HEK293T (cell line): ENCODE measurements around the gene GRM7.

Experiments used
- CTCF ChIA-PET: fragments of 350-600 bp; formaldehyde crosslinking; extraction: SDS; loops from one replicate; lab custom pipeline; 2021; ENCODE audit warnings: antibody characterized with exemption, inconsistent platforms; lab: Yijun Ruan, JAX
- POLR2A ChIA-PET: fragments of 350-600 bp; formaldehyde crosslinking; extraction: SDS; loops from one replicate; lab custom pipeline; 2020; ENCODE audit warnings: antibody characterized with exemption, inconsistent platforms; lab: Yijun Ruan, JAX
- DNase-seq: peaks from one replicate; pipeline ENCODE4 v3.0.0; 2012; ENCODE audit warnings: mixed read lengths; ENCODE audit errors: extremely low spot score
- ARNT ChIP-seq: fragments of 450-650 bp; IDR thresholded peaks from 2 replicates; pipeline ENCODE4 v1.6.1; 2017; ENCODE audit warnings: mild to moderate bottlenecking
- BHLHE40 ChIP-seq: fragments of 450-650 bp; IDR thresholded peaks from 2 replicates; pipeline ENCODE4 v1.6.1; 2016; ENCODE audit warnings: mild to moderate bottlenecking, moderate library complexity, borderline replicate concordance
- CTBP1 ChIP-seq: fragments of 450-650 bp; IDR thresholded peaks from 2 replicates; pipeline ENCODE4 v1.6.1; 2016; ENCODE audit warnings: borderline replicate concordance
- ELF4 ChIP-seq: fragments of 450-650 bp; IDR thresholded peaks from 2 replicates; pipeline ENCODE4 v1.6.1; 2017; ENCODE audit warnings: antibody characterized with exemption
- FOXA1 ChIP-seq: fragments of 450-650 bp; IDR thresholded peaks from 2 replicates; pipeline ENCODE4 v1.6.1; 2016; ENCODE audit warnings: mild to moderate bottlenecking
- FOXK2 ChIP-seq: fragments of 450-650 bp; IDR thresholded peaks from 2 replicates; pipeline ENCODE4 v1.6.1; 2016; ENCODE audit warnings: mild to moderate bottlenecking
- FOXM1 ChIP-seq: fragments of 450-650 bp; IDR thresholded peaks from 2 replicates; pipeline ENCODE4 v1.6.1; 2017; ENCODE audit warnings: mild to moderate bottlenecking, borderline replicate concordance
- HDGF ChIP-seq: fragments of 450-650 bp; IDR thresholded peaks from 2 replicates; pipeline ENCODE4 v1.6.1; 2017; ENCODE audit warnings: antibody characterized with exemption, borderline replicate concordance
- L3MBTL2 ChIP-seq: fragments of 450-650 bp; conservative IDR thresholded peaks from 2 replicates; pipeline ENCODE4 v1.6.1; 2016; ENCODE audit warnings: mild to moderate bottlenecking
- LEF1 ChIP-seq: fragments of 450-650 bp; IDR thresholded peaks from 2 replicates; pipeline ENCODE4 v1.6.1; 2017; ENCODE audit warnings: mild to moderate bottlenecking, borderline replicate concordance
- NFRKB ChIP-seq: fragments of 450-650 bp; IDR thresholded peaks from 2 replicates; pipeline ENCODE4 v1.6.1; 2016; ENCODE audit warnings: mild to moderate bottlenecking, moderate library complexity
- PKNOX1 ChIP-seq: fragments of 450-650 bp; IDR thresholded peaks from 2 replicates; pipeline ENCODE4 v1.6.1; 2016
- SP1 ChIP-seq: fragments of 450-650 bp; IDR thresholded peaks from 2 replicates; pipeline ENCODE4 v1.6.1; 2017
- SUZ12 ChIP-seq: fragments of 450-650 bp; IDR thresholded peaks from 2 replicates; pipeline ENCODE4 v1.6.1; 2016; ENCODE audit warnings: mild to moderate bottlenecking
- TARDBP ChIP-seq: fragments of 450-650 bp; IDR thresholded peaks from 2 replicates; pipeline ENCODE4 v1.6.1; 2016
- ZNF384 ChIP-seq: fragments of 450-650 bp; IDR thresholded peaks from 2 replicates; pipeline ENCODE4 v1.6.1; 2016

The GRM7 gene

DNA sequence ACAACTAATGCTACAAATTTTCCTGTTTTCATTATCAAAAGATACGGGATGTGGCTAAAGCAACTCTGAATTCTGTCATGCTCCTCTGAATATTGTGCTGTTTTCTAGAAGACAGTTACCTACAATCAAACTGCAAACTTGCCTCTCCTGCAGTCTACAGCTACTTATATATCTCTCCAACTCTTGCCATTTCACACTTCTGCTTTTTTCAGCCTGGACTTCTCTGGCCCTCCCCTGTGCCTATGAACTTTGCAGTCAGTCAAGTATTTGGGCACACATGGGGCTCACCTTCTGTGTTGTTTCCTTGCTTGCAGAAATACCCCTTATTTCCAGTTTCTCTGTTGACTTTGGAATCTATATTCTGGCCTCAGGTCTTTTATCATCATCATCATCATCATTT, 575.6 kb downstream of the GRM7 start:
- ChIA-PET POLR2A (no interaction called here), CTCF (no interaction called here)
- no peak for TF ChIP-seq SUZ12
- TF ChIP-seq PKNOX1 = no peak
- no peak for TF ChIP-seq ZNF384
- no peak for TF ChIP-seq CTBP1
- no peak for TF ChIP-seq FOXK2
- TF ChIP-seq LEF1 = no peak
- TF ChIP-seq ELF4 = no peak
- no peak for TF ChIP-seq SP1
- TF ChIP-seq TARDBP = no peak
- no peak for TF ChIP-seq FOXM1
- TF ChIP-seq ARNT = no peak
- no peak for TF ChIP-seq HDGF
- no peak for DNase-seq

DNA sequence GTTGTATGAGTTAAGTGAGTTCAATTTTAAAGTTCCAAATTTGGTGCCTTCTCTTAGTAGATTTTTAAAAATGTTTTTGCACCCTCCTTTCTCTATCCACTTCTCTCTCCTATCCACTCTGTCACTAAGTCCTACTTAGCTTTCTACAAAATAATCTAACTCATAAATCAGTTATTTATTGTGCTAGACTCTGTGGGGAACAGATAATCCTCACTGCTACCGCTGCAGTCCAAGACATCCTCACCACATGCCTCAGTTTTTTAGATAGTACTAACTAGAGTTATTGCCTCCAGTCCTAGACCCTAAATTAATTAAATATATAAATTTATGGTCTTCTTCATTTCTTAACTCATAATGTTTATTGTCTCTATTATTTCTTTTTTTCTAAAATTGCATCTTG, 576.3 kb downstream of the GRM7 start:
- no peak for DNase-seq
- TF ChIP-seq FOXM1 (no peak), TARDBP (no peak), FOXK2 (no peak), ELF4 (no peak), HDGF (no peak), CTBP1 (no peak), L3MBTL2 (no peak), ARNT (no peak), LEF1 (no peak), BHLHE40 (no peak)
- ChIA-PET POLR2A (no interaction called here), CTCF (no interaction called here)

- TF ChIP-seq CTBP1 (no peak), FOXA1 (no peak), SP1 (no peak), PKNOX1 (no peak), BHLHE40 (no peak), ZNF384 (no peak), ELF4 (no peak), L3MBTL2 (no peak), FOXM1 (no peak), LEF1 (no peak), SUZ12 (no peak), HDGF (no peak), TARDBP (no peak), FOXK2 (no peak), NFRKB (no peak), ARNT (no peak)
- DNase-seq = no peak
- ChIA-PET CTCF (no interaction called here), POLR2A (no interaction called here)
These were observed 578.3 kb downstream of the GRM7 start for GRCh38 chr3:7439101-7439680.

- no peak for DNase-seq
- ChIA-PET CTCF (no interaction called here), POLR2A (no interaction called here)
- no peak for TF ChIP-seq CTBP1
These were observed 584.0 kb downstream of the GRM7 start for GRCh38 chr3:7444886-7445285.

DNA sequence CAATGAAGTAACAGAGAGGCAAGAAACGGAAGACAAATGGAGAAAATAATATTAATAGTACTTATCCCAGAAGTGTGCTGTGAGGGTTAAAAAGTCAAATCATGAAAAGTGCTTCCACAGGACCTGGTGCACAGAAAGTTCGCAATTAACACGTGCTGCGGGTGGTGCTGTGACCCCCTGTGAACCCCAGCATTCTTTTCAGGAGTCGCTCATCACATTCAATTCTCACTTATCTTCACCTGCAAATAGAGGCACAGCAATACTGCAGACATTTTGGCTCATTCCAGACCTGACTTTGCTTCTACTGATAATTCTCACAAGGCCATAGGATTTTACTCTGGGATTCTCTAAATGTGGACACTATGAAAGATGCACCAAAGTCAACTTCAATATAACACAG, 584.4 kb downstream of the GRM7 start:
- ChIA-PET CTCF (no interaction called here), POLR2A (no interaction called here)
- no peak for TF ChIP-seq FOXM1
- no peak for TF ChIP-seq ARNT
- no peak for TF ChIP-seq FOXK2
- no peak for TF ChIP-seq SP1
- TF ChIP-seq FOXA1 = no peak
- TF ChIP-seq ELF4 = no peak
- TF ChIP-seq L3MBTL2 = no peak
- no peak for TF ChIP-seq TARDBP
- no peak for TF ChIP-seq CTBP1
- no peak for TF ChIP-seq ZNF384
- no peak for TF ChIP-seq PKNOX1
- TF ChIP-seq HDGF = no peak
- no peak for DNase-seq

DNA sequence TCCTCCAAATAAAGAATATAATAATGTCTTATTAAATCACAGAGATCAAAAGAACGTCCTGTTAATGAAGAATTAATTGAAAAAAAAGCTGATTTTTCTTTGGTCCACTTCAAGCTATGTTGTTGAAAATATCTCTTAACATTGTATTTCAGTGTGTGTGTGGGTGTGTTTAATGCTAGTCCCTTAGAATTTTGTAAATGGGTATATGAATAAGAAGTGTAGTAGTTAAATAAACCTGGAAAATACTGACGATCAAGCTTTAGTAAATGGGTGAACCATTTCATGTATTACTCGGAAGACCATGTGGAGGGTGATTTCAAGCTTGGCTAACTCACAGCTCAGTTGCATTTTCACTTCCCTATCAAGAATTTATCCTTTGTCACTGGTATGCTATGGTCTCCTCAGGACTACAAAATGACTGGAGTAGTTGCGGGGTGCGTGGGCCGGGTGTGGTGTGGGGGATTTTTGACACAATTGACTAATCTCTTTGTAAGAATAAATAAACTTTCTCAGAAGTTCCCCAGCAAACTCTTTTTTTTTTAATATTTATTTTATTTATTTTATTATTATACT, 586.4 kb downstream of the GRM7 start:
- ChIA-PET POLR2A (no interaction called here), CTCF (no interaction called here)
- no peak for DNase-seq
- TF ChIP-seq HDGF = no peak
- TF ChIP-seq CTBP1 = no peak
- TF ChIP-seq FOXM1 = no peak
- no peak for TF ChIP-seq LEF1
- no peak for TF ChIP-seq SUZ12
- no peak for TF ChIP-seq TARDBP
- no peak for TF ChIP-seq PKNOX1
- TF ChIP-seq ARNT = no peak
- TF ChIP-seq NFRKB = no peak
- TF ChIP-seq L3MBTL2 = no peak
- TF ChIP-seq SP1 = no peak
- TF ChIP-seq FOXA1 = no peak

DNA sequence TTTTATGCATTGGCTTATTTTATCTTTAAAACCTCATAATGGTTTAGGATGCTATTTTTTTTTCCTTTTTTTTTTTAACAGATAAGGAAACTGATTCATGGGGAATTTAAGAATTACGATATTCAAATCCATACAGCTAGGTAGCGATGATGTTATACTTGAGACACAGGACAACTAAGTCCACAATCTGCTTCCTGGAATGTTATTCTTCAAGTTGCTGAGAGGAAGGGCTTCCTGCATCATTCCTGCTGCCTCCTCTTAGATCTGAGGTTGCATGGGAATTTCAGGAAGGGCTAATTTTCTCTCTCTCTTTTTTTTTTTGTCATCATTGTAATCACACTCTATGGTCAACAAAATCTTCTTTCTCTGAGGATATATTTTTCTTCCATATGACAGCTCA, 595.5 kb downstream of the GRM7 start:
- CTCF ChIA-PET = no interaction called here
- no peak for DNase-seq
- no peak for TF ChIP-seq HDGF
- no peak for TF ChIP-seq BHLHE40
- TF ChIP-seq SUZ12 = no peak
- no peak for TF ChIP-seq LEF1
- no peak for TF ChIP-seq CTBP1
- no peak for TF ChIP-seq ELF4
- TF ChIP-seq FOXM1 = no peak
- no peak for TF ChIP-seq ZNF384
- POLR2A ChIA-PET = no interaction called here
